Kidney epithelial cell (primary cell): Measurements from ENCODE around the gene ARID3A. TPM values are rescaled to one million over a fixed set of nuclear protein-coding genes. Genes with fewer than 3 reads are reported as not detected.
"Not testable (repeated sequence)": the region's sequence is repeated elsewhere in the genome, so short reads cannot be mapped to it uniquely, and the experiment has no call there.

Experiments
- DNase-seq: peaks from one replicate; pipeline ENCODE4 v3.0.0-alpha.2; 2010; ENCODE audit warnings: low read depth
- H3K27me3 ChIP-seq: 2 replicates; pipeline ENCODE4 v1.6.0; 2011; ENCODE audit warnings: low read length; ENCODE audit not compliant: control insufficient read depth, insufficient read depth
- H3K36me3 ChIP-seq: 2 replicates; pipeline ENCODE4 v1.5.1; 2011; ENCODE audit warnings: low read length; ENCODE audit not compliant: control insufficient read depth, insufficient read depth
- H3K4me3 ChIP-seq: 2 replicates; pipeline ENCODE4 v1.5.1; 2011; ENCODE audit warnings: low read depth, mild to moderate bottlenecking, control low read depth, low read length
- CTCF ChIP-seq: IDR thresholded peaks from 2 replicates; pipeline ENCODE4 v1.5.1; 2011; ENCODE audit warnings: mild to moderate bottlenecking, moderate library complexity, low read length, control low read depth, inconsistent platforms; ENCODE audit not compliant: insufficient read depth, poor library complexity, severe bottlenecking
- total RNA-seq: library from RNA; depleted of rRNA; stranded (reverse); fragments of >200 nt; gene quantifications from 2 replicates; pipeline ENCODE4 v1.2.3, GENCODE V29; 2015

Gene ARID3A
- total RNA-seq, 1 donor from 2014 or later: 27.4 TPM

GRCh38 chr19:1019616-1019961 lies 93.8 kb downstream of the ARID3A start:
- Histone ChIP-seq H3K27me3 (no peaks in the 10 kb centered on the region), H3K4me3 (peak overlapping the region; percentile 80), H3K36me3 (no peaks in the 10 kb centered on the region)
- no peak for DNase-seq
- no peak for TF ChIP-seq CTCF

GRCh38 chr19:1019980-1020867 lies 94.4 kb downstream of the ARID3A start:
- TF ChIP-seq CTCF: no peak

GRCh38 chr19:1020868-1021425 lies 95.1 kb downstream of the ARID3A start, which contains the start of gene TMEM259:
TSS of gene TMEM259 (minus strand) at chr19:1021123. CDS start at chr19:1020996, 127 bp downstream.
- no peak for TF ChIP-seq CTCF
- no peaks in the 10 kb centered on the region for H3K27me3 ChIP-seq
- peak; percentile 69 for DNase-seq
- H3K4me3 ChIP-seq: peak within 1 kb of the TSS; percentile 80
- no peaks in the 10 kb centered on the region for H3K36me3 ChIP-seq

More at GRCh38 chr19:1019980-1020867, 94.4 kb downstream of the ARID3A start:
- Histone ChIP-seq H3K4me3 (peak overlapping the region; percentile 80), H3K27me3 (no peaks in the 10 kb centered on the region), H3K36me3 (no peaks in the 10 kb centered on the region)
- DNase-seq: no peak

- H3K27me3 ChIP-seq, DNase-seq, H3K36me3 ChIP-seq, H3K4me3 ChIP-seq: not testable (repeated sequence)
Observed at GRCh38 chr19:1023883-1024188, 98.0 kb downstream of the ARID3A start.

- not testable (repeated sequence) for H3K36me3 ChIP-seq, DNase-seq, H3K4me3 ChIP-seq, H3K27me3 ChIP-seq
Observed at GRCh38 chr19:1025080-1025479, 99.2 kb downstream of the ARID3A start.

Other genes starting within 250 kb of the ARID3A start
- gene FSTL3, start 249.6 kb upstream of the ARID3A start, total RNA-seq: 378 and 504 TPM in 2 replicates
- not detected in 2 replicates for gene PRSS57, start 230.6 kb upstream of the ARID3A start, total RNA-seq
- gene PALM, start 217.1 kb upstream of the ARID3A start, total RNA-seq: 42.8 and 49.8 TPM in 2 replicates
- gene MISP, start 174.9 kb upstream of the ARID3A start, total RNA-seq: 45.6 and 52.4 TPM in 2 replicates
- gene PTBP1, start 128.6 kb upstream of the ARID3A start, total RNA-seq: 268 and 349 TPM in 2 replicates
- 2.9 and 4.1 TPM in 2 replicates for gene PLPPR3, start 104.1 kb upstream of the ARID3A start, total RNA-seq
- gene AZU1, start 98.2 kb upstream of the ARID3A start, total RNA-seq: not detected in 2 replicates
- not detected in 2 replicates for gene PRTN3, start 85.0 kb upstream of the ARID3A start, total RNA-seq
- gene ELANE, start 73.7 kb upstream of the ARID3A start, total RNA-seq: 0.67 TPM in 1 of 2 replicates, not detected in the other
- gene CFD, start 66.4 kb upstream of the ARID3A start, total RNA-seq: 1.3 TPM in 2 replicates
- 40.1 and 41.4 TPM in 2 replicates for gene MED16, start 32.8 kb upstream of the ARID3A start, total RNA-seq
- gene RNU6-9, start 32.6 kb upstream of the ARID3A start, total RNA-seq: not detected in 2 replicates
- 61.5 and 75.0 TPM in 2 replicates for gene R3HDM4, start 12.8 kb upstream of the ARID3A start, total RNA-seq
- 0.75 TPM in 1 of 2 replicates, not detected in the other for gene KISS1R, start 8.7 kb upstream of the ARID3A start, total RNA-seq
- 54.6 and 65.0 TPM in 2 replicates for gene WDR18, start 58.3 kb downstream of the ARID3A start, total RNA-seq
- gene GRIN3B, start 74.4 kb downstream of the ARID3A start, total RNA-seq: 0.08 and 1.6 TPM in 2 replicates
- 204 and 221 TPM in 2 replicates for gene TMEM259, start 95.1 kb downstream of the ARID3A start, total RNA-seq
- not detected in 2 replicates for gene RNU6-2, start 95.5 kb downstream of the ARID3A start, total RNA-seq
- 285 and 314 TPM in 2 replicates for gene CNN2, start 100.6 kb downstream of the ARID3A start, total RNA-seq
- 16.4 and 17.0 TPM in 2 replicates for gene ABCA7, start 114.1 kb downstream of the ARID3A start, total RNA-seq
- gene ARHGAP45, start 141.1 kb downstream of the ARID3A start, total RNA-seq: 1.4 and 4.2 TPM in 2 replicates
- gene POLR2E, start 169.3 kb downstream of the ARID3A start, total RNA-seq: 204 and 267 TPM in 2 replicates
- 538 and 611 TPM in 2 replicates for gene GPX4, start 178.0 kb downstream of the ARID3A start, total RNA-seq
- 48.8 and 56.7 TPM in 2 replicates for gene SBNO2, start 248.2 kb downstream of the ARID3A start, total RNA-seq